ENCODE data around the gene RPL10A.

GRCh38 chr6:35436071-35436857, 31.9 kb upstream of the RPL10A start:
- TF ChIP-seq CTCF (IDR thresholded peaks at IDR 0.05) (no peak), MAX (IDR thresholded peaks at IDR 0.05; ENCODE audit: low read depth) (no peak), RFX5 (IDR thresholded peaks at IDR 0.05; ENCODE audit: low read length) (no peak), SMC3 (IDR thresholded peaks at IDR 0.05; ENCODE audit: low read depth, low read length) (no peak), TAF1 (IDR thresholded peaks at IDR 0.05; ENCODE audit: borderline replicate concordance, low read depth, low read length) (no peak)

Data from SK-N-SH (cell line).